HG03432 (cell line): Measurements from ENCODE around the gene CLASP2.
"Not testable (repeated sequence)": the region's sequence is repeated elsewhere in the genome, so short reads cannot be mapped to it uniquely, and the experiment has no call there.

Source experiments
- ATAC-seq: cut with Tn5 transposase; IDR thresholded peaks from one replicate; pipeline ENCODE4 v1.9.1; 2021; ENCODE audit warnings: mild to moderate bottlenecking, moderate library complexity; ENCODE audit not compliant: unreplicated experiment

CLASP2 gene

GRCh38 chr3:33717866-33718594 is at the start of gene CLASP2:
Gene CLASP2, minus strand, starts transcription at chr3:33718254. Its CDS starts 252 bp downstream, at chr3:33718002.
- peak; percentile 97 for ATAC-seq

- no peak for ATAC-seq
Measured at GRCh38 chr3:33758864-33759263, 40.8 kb upstream of the CLASP2 start.

- no peak for ATAC-seq
Measured at GRCh38 chr3:33758281-33758680, 40.2 kb upstream of the CLASP2 start.

GRCh38 chr3:33754391-33754790 is 36.3 kb upstream of the CLASP2 start:
- ATAC-seq = not testable (repeated sequence)

GRCh38 chr3:33751336-33751735 is 33.3 kb upstream of the CLASP2 start:
- no peak for ATAC-seq

- no peak for ATAC-seq
Measured at GRCh38 chr3:33750211-33750548, 32.1 kb upstream of the CLASP2 start.

GRCh38 chr3:33749546-33750210 is 31.6 kb upstream of the CLASP2 start:
- ATAC-seq = no peak

GRCh38 chr3:33746416-33747116 is 28.5 kb upstream of the CLASP2 start:
- ATAC-seq = peak; percentile 58

GRCh38 chr3:33737146-33737545 is 19.1 kb upstream of the CLASP2 start:
- no peak for ATAC-seq

- ATAC-seq = no peak
Measured at GRCh38 chr3:33732394-33732793, 14.3 kb upstream of the CLASP2 start.

- ATAC-seq = peak; percentile 85
Measured at GRCh38 chr3:33729993-33730392, 11.9 kb upstream of the CLASP2 start.

- ATAC-seq = no peak
Measured at GRCh38 chr3:33724256-33724655, 6.2 kb upstream of the CLASP2 start.

GRCh38 chr3:33722626-33723370 is 4.7 kb upstream of the CLASP2 start:
- no peak for ATAC-seq

GRCh38 chr3:33722191-33722590 is 4.1 kb upstream of the CLASP2 start:
- no peak for ATAC-seq

- ATAC-seq = no peak
Measured at GRCh38 chr3:33718595-33718907, 497 bp upstream of the CLASP2 start.

- peak; percentile 69 for ATAC-seq
Measured at GRCh38 chr3:33717616-33717865, 513 bp downstream of the CLASP2 start.

- ATAC-seq = no peak
Measured at GRCh38 chr3:33716227-33716626, 1.8 kb downstream of the CLASP2 start.

GRCh38 chr3:33711100-33711499 is 7.0 kb downstream of the CLASP2 start:
- no peak for ATAC-seq

- ATAC-seq = no peak
Measured at GRCh38 chr3:33706056-33706455, 12.0 kb downstream of the CLASP2 start.

- ATAC-seq = no peak
Measured at GRCh38 chr3:33704891-33705290, 13.2 kb downstream of the CLASP2 start.

GRCh38 chr3:33699275-33699674 is 18.8 kb downstream of the CLASP2 start:
- no peak for ATAC-seq

GRCh38 chr3:33694944-33695343 is 23.1 kb downstream of the CLASP2 start:
- ATAC-seq = no peak
